SU-DHL-6 (cell line): Measurements from ENCODE around the gene FCRL2.

ENCODE experiments used
- H2AFZ ChIP-seq: fragments of 200-600 bp; sonication (generic); 2 replicates; pipeline ENCODE4 v1.6.1; 2014; ENCODE audit warnings: low read depth, mild to moderate bottlenecking, moderate library complexity, mixed read lengths, antibody characterized with exemption, low read length; ENCODE audit not compliant: severe bottlenecking
- H3F3A ChIP-seq: fragments of 200-600 bp; shearing (Covaris generic); 2 replicates; pipeline ENCODE4 v1.6.0; 2016; ENCODE audit warnings: antibody characterized with exemption, mild to moderate bottlenecking; ENCODE audit not compliant: insufficient read depth
- H3K27ac ChIP-seq: fragments of 200-600 bp; sonication (generic); 2 replicates; pipeline ENCODE4 v1.5.1; 2016; ENCODE audit warnings: low read depth, mild to moderate bottlenecking, low read length, moderate library complexity, mixed read lengths
- H3K27me3 ChIP-seq: fragments of 200-600 bp; sonication (generic), shearing (Covaris generic); 2 replicates; pipeline ENCODE4 v1.6.0; 2014; ENCODE audit warnings: mild to moderate bottlenecking, low read length
- H3K36me3 ChIP-seq: fragments of 200-600 bp; sonication (generic); 2 replicates; pipeline ENCODE4 v1.6.1; 2014; ENCODE audit warnings: mild to moderate bottlenecking, low read length, mixed read lengths
- H3K4me2 ChIP-seq: fragments of 300-600, 200-600 bp; shearing (Covaris generic), sonication (generic); 2 replicates; pipeline ENCODE4 v1.6.0; 2014; ENCODE audit warnings: low read length, low read depth, mild to moderate bottlenecking; ENCODE audit not compliant: poor library complexity, severe bottlenecking
- H3K4me3 ChIP-seq: fragments of 200-600 bp; sonication (generic); 2 replicates; pipeline ENCODE4 v1.5.1; 2014; ENCODE audit warnings: antibody characterized with exemption, low read length, mild to moderate bottlenecking, mixed read lengths; ENCODE audit not compliant: insufficient read depth, poor library complexity, severe bottlenecking
- H3K79me2 ChIP-seq: fragments of 200-600 bp; sonication (generic); 2 replicates; pipeline ENCODE4 v1.6.1; 2014; ENCODE audit warnings: mild to moderate bottlenecking, low read length, moderate library complexity; ENCODE audit not compliant: insufficient read depth
- H3K9ac ChIP-seq: fragments of 200-600 bp; sonication (generic); 2 replicates; pipeline ENCODE4 v1.7.0; 2014; ENCODE audit warnings: mild to moderate bottlenecking, low read length
- H3K9me2 ChIP-seq: fragments of 200-600 bp; sonication (generic); replicated peaks from 2 replicates; pipeline ENCODE4 v1.6.1; 2014; ENCODE audit warnings: low read length; ENCODE audit not compliant: insufficient read depth
- H3K9me3 ChIP-seq: fragments of 200-600 bp; sonication (generic); 2 replicates; pipeline ENCODE4 v1.6.1; 2014; ENCODE audit warnings: low read length, mixed read lengths; ENCODE audit not compliant: insufficient read depth
- H4K20me1 ChIP-seq: fragments of 200-600 bp; sonication (generic); 2 replicates; pipeline ENCODE4 v1.6.1; 2014; ENCODE audit warnings: low read depth, mild to moderate bottlenecking, antibody characterized with exemption, low read length, moderate library complexity, mixed read lengths
- EZH2phosphoT487 ChIP-seq: fragments of 200-600 bp; sonication (generic), shearing (Covaris generic); conservative IDR thresholded peaks from 2 replicates; pipeline ENCODE4 v1.6.1; 2018; ENCODE audit warnings: mild to moderate bottlenecking, antibody characterized with exemption, low read length, moderate library complexity, mixed read lengths
- TF ChIP-seq, protein P1 (sequence below): fragments of 200-600 bp; sonication (generic); IDR thresholded peaks from one replicate; pipeline ENCODE4 v1.5.1; 2017; ENCODE audit warnings: antibody characterized with exemption, mild to moderate bottlenecking, low read length, moderate library complexity; ENCODE audit not compliant: insufficient read depth, poor library complexity, severe bottlenecking

Gene FCRL2

DNA sequence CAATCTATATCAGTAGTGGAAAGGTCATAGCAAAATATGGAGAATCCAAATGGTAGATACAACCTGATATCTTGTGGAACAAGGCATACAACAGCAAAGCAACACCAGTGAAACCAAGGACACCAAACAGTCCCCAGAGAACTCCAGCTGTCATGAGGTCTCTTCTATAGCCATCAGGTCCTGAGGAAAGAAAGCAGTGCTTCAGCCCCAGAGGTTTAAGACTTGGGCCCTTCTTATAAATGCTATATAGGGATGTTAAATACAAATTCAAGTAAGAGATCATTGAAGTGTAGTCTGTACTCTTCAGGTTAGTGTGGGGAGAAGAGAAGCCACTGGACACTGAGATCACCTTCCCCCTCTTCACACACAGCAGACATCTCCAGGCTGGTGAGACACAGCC is 10.1 kb downstream of the FCRL2 start:
- no peak overlapping the region for H3K9ac ChIP-seq
- no peaks in the 10 kb centered on the region for H4K20me1 ChIP-seq
- no peak overlapping the region for H2AFZ ChIP-seq
- no peaks in the 10 kb centered on the region for H3K27me3 ChIP-seq
- H3K4me2 ChIP-seq: no peak overlapping the region
- H3K79me2 ChIP-seq: peaks cover 89% of the 10 kb centered on the region
- H3K4me3 ChIP-seq: no peak overlapping the region
- no peaks in the 10 kb centered on the region for H3K9me3 ChIP-seq
- peak overlapping the region; percentile 64 for H3K27ac ChIP-seq
- no peak for TF ChIP-seq EZH2phosphoT487
- TF ChIP-seq, protein P1, sequence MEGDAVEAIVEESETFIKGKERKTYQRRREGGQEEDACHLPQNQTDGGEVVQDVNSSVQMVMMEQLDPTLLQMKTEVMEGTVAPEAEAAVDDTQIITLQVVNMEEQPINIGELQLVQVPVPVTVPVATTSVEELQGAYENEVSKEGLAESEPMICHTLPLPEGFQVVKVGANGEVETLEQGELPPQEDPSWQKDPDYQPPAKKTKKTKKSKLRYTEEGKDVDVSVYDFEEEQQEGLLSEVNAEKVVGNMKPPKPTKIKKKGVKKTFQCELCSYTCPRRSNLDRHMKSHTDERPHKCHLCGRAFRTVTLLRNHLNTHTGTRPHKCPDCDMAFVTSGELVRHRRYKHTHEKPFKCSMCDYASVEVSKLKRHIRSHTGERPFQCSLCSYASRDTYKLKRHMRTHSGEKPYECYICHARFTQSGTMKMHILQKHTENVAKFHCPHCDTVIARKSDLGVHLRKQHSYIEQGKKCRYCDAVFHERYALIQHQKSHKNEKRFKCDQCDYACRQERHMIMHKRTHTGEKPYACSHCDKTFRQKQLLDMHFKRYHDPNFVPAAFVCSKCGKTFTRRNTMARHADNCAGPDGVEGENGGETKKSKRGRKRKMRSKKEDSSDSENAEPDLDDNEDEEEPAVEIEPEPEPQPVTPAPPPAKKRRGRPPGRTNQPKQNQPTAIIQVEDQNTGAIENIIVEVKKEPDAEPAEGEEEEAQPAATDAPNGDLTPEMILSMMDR: no peak
- no peaks in the 10 kb centered on the region for H3K9me2 ChIP-seq
- H3K36me3 ChIP-seq: peaks cover 72% of the 10 kb centered on the region
- peaks cover 19% of the 10 kb centered on the region; the same call in 1 of the 2 replicates for H3F3A ChIP-seq

DNA sequence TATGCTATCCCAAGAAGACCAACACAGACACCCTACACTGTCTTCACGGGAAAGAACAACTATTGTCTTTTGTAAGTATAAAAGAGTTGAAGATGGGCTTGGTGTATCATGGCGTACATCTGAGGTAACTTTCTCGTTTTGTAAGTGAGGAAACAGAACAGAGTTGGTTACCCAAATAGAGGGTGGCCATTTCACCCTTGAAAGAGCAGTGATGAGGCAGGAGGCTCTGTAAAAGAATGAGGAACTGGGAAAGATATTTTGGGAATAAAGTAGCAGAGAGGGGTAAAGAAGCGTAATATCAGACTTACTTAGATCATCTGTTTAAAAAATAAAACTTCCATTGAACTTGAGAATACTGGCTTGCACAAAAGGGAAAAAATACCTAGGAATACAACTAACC is 18.9 kb downstream of the FCRL2 start:
- Histone ChIP-seq H3K27me3 (no peaks in the 10 kb centered on the region), H3K9ac (no peak overlapping the region), H2AFZ (no peak overlapping the region), H3F3A (peaks cover 5% of the 10 kb centered on the region; the same call in 1 of the 2 replicates), H4K20me1 (no peaks in the 10 kb centered on the region), H3K36me3 (peaks cover 98% of the 10 kb centered on the region), H3K27ac (0 out of 2 replicates have a peak overlapping the region, but pooled peaks have one; percentile 18), H3K9me2 (no peaks in the 10 kb centered on the region), H3K9me3 (peaks cover 12% of the 10 kb centered on the region; the same call in 1 of the 2 replicates), H3K79me2 (peaks cover 91% of the 10 kb centered on the region), H3K4me3 (no peak overlapping the region), H3K4me2 (no peak overlapping the region)
- TF ChIP-seq, protein P1: no peak
- TF ChIP-seq EZH2phosphoT487: no peak

DNA sequence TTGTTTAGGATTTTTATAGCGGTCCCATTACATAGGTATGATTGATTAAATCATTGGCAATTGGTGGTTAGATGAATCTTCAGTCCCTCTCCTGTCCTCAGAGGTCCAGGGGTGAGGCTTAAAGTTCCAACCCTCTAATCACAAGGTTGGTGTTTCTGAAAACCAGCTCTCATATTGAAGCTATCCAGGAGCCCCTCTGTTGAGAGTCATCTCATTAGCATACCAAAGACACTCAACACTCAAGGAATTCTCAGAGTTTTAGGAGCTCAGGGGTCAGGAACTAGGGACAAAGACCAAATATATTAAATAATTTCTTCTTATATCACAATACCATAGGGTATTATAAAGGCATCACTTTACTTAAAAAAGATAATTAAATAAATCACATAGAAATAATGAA is 23.3 kb downstream of the FCRL2 start:
- peaks cover 54% of the 10 kb centered on the region for H3K79me2 ChIP-seq
- H3K9ac ChIP-seq: no peak overlapping the region
- no peaks in the 10 kb centered on the region for H3K9me3 ChIP-seq
- H3K27ac ChIP-seq: no peak overlapping the region
- no peaks in the 10 kb centered on the region for H3K27me3 ChIP-seq
- peaks cover 82% of the 10 kb centered on the region for H3K36me3 ChIP-seq
- H3K4me2 ChIP-seq: no peak overlapping the region
- H4K20me1 ChIP-seq: no peaks in the 10 kb centered on the region
- no peak overlapping the region for H3K4me3 ChIP-seq
- TF ChIP-seq, protein P1: no peak
- no peak for TF ChIP-seq EZH2phosphoT487
- no peak overlapping the region for H2AFZ ChIP-seq
- peaks cover 5% of the 10 kb centered on the region; the same call in 1 of the 2 replicates for H3F3A ChIP-seq
- H3K9me2 ChIP-seq: no peaks in the 10 kb centered on the region
